T-helper 22 cell (primary cell): Measurements from ENCODE around the gene GDF7.
"Not testable (repeated sequence)": the region's sequence is repeated elsewhere in the genome, so short reads cannot be mapped to it uniquely, and the experiment has no call there.

ENCODE experiments used
- DNase-seq: peaks from one replicate; pipeline ENCODE4 v3.0.0-alpha.2; 2020; ENCODE audit warnings: low read depth

The GDF7 gene

GRCh38 chr2:20704886-20705285 is 37.9 kb downstream of the GDF7 start:
- DNase-seq: no peak

GRCh38 chr2:20706217-20706616 is 39.3 kb downstream of the GDF7 start:
- DNase-seq: no peak

- no peak for DNase-seq
These were observed 39.8 kb downstream of the GDF7 start for GRCh38 chr2:20706786-20707185.

- no peak for DNase-seq
These were observed 40.7 kb downstream of the GDF7 start for GRCh38 chr2:20707601-20708000.

GRCh38 chr2:20711641-20712040 is 44.7 kb downstream of the GDF7 start:
- not testable (repeated sequence) for DNase-seq

- DNase-seq: not testable (repeated sequence)
These were observed 46.6 kb downstream of the GDF7 start for GRCh38 chr2:20713585-20713984.

GRCh38 chr2:20714412-20714811 is 47.5 kb downstream of the GDF7 start:
- not testable (repeated sequence) for DNase-seq

GRCh38 chr2:20716164-20716563 is 49.2 kb downstream of the GDF7 start:
- not testable (repeated sequence) for DNase-seq

- no peak for DNase-seq
These were observed 50.7 kb downstream of the GDF7 start for GRCh38 chr2:20717641-20718040.

GRCh38 chr2:20722592-20723240 is 55.8 kb downstream of the GDF7 start:
- DNase-seq: no peak

- no peak for DNase-seq
These were observed 56.6 kb downstream of the GDF7 start for GRCh38 chr2:20723543-20723942.

- no peak for DNase-seq
These were observed 57.6 kb downstream of the GDF7 start for GRCh38 chr2:20724500-20725053.

- DNase-seq: no peak
These were observed 58.8 kb downstream of the GDF7 start for GRCh38 chr2:20725782-20726181.

GRCh38 chr2:20726913-20727312 is 60.0 kb downstream of the GDF7 start:
- no peak for DNase-seq

GRCh38 chr2:20728114-20728758 is 61.3 kb downstream of the GDF7 start:
- no peak for DNase-seq
